Hepatocyte (in vitro differentiated cells): ENCODE results near the gene GRK5.

Source experiments
- CTCF ChIP-seq: fragments of 200-600 bp; sonication (generic); IDR thresholded peaks from 2 replicates; pipeline ENCODE4 v1.5.1; 2016; ENCODE audit warnings: antibody characterized with exemption, mild to moderate bottlenecking; ENCODE audit not compliant: poor library complexity
- EZH2 ChIP-seq: fragments of 200-600 bp; sonication (generic); IDR thresholded peaks from 2 replicates; pipeline ENCODE4 v1.6.1; 2016; ENCODE audit warnings: antibody characterized with exemption, mild to moderate bottlenecking, borderline replicate concordance

GRCh38 chr10:119288574-119289001, 81.2 kb downstream of the GRK5 start:
- TF ChIP-seq CTCF (no peak), EZH2 (no peak)
